GM19397 (cell line): ENCODE data around the gene RAB11FIP5.
A peak's percentile ranks its signal among the peaks of the same experiment; 100 is the strongest.
"Not testable (repeated sequence)": the region's sequence is repeated elsewhere in the genome, so short reads cannot be mapped to it uniquely, and the experiment has no call there.

Source experiments
- ATAC-seq: cut with Tn5 transposase; IDR thresholded peaks from one replicate; pipeline ENCODE4 v1.9.1; 2021; ENCODE audit warnings: mild to moderate bottlenecking, moderate library complexity; ENCODE audit not compliant: unreplicated experiment

The RAB11FIP5 gene

GRCh38 chr2:73112913-73113854 lies at the start of gene RAB11FIP5:
RAB11FIP5 (minus strand) TSS chr2:73112948; CDS start chr2:73112777, 171 bp downstream.
- peak; percentile 78 for ATAC-seq

DNA sequence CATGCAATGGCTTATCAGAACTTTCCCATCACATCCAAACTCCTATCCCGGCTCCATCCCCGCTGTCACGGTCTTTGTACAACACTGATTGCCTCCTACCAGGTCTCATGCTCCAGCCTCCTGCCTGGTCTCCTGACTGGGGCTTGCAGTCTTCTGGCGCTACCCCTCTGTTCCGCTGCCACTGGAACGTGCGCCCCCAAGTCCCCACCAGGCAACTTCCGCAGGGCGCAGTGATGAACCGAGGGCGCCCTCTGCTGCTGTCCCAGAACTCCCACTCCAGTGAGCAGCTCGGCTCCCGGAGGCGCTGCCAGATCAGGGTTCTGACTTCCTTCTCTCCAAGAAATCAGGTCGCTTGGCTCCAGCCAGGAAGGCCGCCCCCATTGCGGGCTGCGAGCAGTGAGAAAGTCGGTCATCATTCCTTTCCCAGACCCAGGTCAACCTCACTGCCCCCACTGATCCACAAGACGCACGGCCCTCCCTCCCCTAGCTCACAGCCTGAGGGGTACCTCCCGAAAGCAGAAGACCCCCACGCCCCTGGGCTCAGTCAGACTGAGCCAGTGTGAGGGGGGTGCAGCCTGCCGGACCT lies 43.9 kb upstream of the RAB11FIP5 start:
- no peak for ATAC-seq

GRCh38 chr2:73142937-73143336 lies 30.2 kb upstream of the RAB11FIP5 start:
- ATAC-seq = no peak

DNA sequence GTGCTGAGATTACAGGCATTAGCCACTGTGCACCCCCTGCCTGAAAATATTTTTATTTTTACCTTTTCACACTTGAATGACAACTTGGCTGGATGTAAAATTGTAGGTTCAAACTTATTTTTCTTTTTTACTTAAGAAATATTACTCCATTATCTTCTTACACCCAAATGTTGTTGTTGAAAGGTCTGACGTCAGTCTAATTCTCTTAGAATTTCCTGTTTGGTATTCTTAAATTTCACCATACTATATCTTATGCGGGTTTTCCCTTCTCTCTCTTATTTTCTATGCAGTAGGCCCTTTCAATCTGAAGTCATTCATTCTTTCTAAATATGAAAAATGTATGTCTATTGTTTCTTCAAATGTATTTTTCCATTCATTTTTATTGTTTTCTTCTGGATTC lies 29.1 kb upstream of the RAB11FIP5 start:
- ATAC-seq = no peak

DNA sequence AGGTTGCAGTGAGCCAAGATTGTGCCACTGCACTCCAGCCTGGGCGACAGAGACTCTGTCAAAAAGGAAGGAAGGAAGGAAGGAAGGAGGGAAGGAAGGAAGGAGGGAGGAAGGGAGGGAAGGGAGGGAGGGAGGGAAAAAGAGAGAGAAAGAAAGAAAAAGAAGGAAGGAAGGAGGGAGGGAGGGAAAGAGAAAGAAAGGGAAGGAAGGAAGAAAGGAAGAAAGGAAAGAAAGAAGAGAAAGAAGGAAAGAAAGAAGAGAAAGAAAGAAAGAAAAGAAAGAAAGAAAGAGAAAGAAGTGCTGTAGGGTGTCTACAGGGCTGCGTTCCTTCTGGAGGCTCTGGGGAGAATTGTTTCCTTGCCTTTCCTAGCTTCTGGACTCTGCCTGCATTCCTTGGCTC lies 22.5 kb upstream of the RAB11FIP5 start:
- no peak for ATAC-seq

DNA sequence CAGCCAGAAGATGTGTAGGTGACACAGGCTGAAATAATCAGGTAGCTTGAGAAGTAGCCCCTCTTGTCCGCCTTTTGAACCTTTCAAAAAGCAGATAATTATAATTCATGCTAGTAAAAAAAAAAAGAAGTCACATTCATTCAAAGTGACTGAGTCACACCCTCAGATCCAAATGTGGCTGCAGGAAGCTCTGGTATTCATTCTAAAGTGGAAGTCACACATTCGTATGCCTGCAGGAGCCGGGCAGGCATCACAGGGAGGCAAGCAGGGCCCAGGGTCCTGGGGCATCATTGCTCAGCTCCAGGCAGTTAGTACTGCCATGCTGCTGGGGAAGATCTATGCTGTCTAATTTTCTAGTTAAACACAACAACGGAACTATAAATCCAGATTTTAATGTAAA lies 21.7 kb upstream of the RAB11FIP5 start:
- ATAC-seq = no peak

- no peak for ATAC-seq
These were observed 20.9 kb upstream of the RAB11FIP5 start for GRCh38 chr2:73133566-73134197.

DNA sequence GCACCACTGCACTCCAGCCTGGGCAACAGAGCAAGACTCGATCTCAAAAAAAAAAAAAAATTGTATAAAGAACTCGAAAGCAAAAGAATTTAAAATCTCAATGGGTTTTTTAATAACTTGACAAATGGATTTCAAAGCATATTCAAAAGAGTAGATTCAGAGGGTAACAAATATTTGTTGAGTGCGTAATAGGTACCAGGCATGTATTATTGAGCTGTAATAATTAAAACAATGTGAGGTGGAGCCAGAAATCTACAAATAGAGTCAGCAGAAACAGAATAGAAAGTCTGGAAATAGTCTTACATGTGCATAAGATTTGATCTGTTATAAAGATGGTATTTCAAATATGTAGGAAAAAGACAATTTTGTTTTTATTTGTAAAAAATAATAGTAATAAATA lies 19.1 kb upstream of the RAB11FIP5 start:
- ATAC-seq = no peak

DNA sequence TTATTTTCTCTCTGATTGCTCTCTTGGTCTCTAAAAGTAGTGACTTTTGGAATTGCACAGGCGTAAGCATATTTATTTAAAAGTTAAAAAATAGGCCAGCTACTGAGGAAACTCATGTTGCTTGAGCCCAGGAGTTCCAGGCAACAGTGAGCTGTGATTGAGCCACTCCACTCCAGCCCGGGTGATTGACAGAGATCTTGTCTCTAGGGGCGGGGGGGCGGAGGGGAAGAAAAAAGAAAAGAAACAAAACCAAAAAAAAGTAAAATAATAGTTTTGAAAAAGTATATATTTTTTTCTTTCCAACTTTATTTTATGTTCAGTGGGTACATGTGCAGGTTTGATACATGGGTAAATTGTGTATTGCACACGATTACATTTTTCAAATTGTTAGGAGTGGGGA lies 18.0 kb upstream of the RAB11FIP5 start:
- ATAC-seq = no peak

DNA sequence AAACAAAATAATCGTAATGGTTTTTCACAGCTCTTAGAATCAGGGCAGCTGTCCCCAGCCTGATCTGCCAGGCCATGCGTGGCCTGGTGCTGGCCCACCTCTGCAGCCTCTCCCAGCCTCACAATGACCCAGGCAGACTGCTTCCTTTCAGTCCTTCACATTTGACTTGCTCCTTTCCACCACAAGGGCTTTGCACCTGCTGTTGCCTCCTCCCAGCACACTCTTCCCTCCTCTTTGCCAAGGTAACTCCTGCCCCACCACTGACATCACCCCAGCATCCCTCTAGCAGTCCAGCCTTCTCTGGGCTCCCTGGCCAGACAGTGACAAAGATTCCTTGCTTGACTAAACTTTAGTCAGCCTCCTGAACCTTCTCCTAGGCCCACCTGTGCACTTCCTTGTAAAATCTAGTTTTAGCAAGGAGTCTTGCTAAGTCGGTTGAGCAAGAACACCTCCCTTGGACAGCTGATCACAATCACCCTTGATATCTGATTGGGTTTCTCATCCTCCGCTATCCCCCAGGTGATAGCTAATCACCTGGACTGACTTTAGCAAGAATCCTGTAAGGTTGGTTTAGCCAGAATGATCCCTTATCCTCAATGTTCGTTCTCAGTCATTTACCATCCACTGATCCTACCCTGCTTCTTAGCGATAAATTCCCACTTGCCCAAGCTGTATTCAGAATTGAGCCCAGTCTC lies 16.2 kb upstream of the RAB11FIP5 start:
- no peak for ATAC-seq

GRCh38 chr2:73122536-73122935 lies 9.8 kb upstream of the RAB11FIP5 start:
- ATAC-seq = no peak

GRCh38 chr2:73119611-73120239 lies 7.0 kb upstream of the RAB11FIP5 start:
- ATAC-seq = not testable (repeated sequence)

- ATAC-seq = no peak
These were observed 4.7 kb upstream of the RAB11FIP5 start for GRCh38 chr2:73117441-73117840.

- no peak for ATAC-seq
These were observed 3.6 kb upstream of the RAB11FIP5 start for GRCh38 chr2:73116182-73116960.

DNA sequence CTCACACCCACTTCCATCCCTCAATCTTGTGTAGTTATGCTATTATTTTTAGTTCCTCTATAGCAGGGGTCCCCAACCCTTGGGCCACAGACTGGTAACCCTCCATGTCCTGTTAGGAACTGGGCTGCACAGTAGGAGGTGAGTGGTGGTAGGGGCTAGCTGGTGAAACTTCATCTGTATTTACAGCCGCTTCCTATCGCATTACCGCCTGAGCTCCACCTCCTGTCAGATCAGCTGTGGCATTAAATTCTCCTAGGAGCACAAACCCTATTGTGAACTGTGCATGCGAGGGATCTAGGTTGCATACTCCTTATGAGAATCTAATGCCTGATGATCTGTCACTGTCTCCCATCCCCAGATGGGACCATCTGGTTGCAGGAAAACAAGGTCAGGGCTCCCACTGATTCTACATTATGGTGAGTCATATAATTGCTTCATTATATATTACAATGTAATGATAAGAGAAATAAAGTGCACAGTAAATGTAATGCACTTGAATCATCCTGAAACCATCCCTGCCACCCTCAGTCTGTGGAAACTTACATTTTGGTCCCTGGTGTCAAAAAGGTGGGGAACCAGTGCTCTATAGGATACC lies 1.6 kb upstream of the RAB11FIP5 start:
- ATAC-seq = no peak

GRCh38 chr2:73112026-73112912 lies 479 bp downstream of the RAB11FIP5 start:
- ATAC-seq = peak; percentile 18

GRCh38 chr2:73111073-73112025 lies 1.4 kb downstream of the RAB11FIP5 start:
- no peak for ATAC-seq
